ENCODE results near the gene THAP11.

DNA sequence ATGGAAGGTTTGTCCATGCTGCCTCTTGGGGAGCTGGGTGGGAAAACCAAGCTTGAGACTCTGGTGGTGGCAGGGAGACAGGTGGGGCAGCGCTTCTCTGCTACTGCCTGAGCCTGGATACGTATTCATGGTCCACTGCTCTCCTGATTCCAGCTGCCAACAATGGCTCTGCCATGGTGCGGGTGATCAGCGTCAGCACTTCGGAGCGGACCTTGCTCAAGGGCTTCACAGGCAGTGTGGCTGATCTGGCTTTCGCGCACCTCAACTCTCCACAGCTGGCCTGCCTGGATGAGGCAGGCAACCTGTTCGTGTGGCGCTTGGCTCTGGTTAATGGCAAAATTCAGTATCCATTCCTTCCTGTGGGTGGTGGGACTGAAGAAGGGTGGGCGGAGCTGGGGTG, 34.9 kb downstream of the THAP11 start:
- TF ChIP-seq EZH2phosphoT487 (IDR thresholded peaks at IDR 0.05; ENCODE audit: insufficient read depth, low read depth): no peak
- TF ChIP-seq EZH2 (IDR thresholded peaks at IDR 0.05; ENCODE audit: insufficient read depth, poor library complexity, severe bottlenecking): no peak

All from GM23248 (cell line).